Lung (tissue), 12 donors: Measurements from ENCODE around the gene OMP. TPM values are rescaled to one million over a fixed set of nuclear protein-coding genes. Genes with fewer than 3 reads are reported as not detected.
A peak's percentile ranks its signal among the peaks of the same experiment; 100 is the strongest.

Experiments
- ATAC-seq: fragments of 200-7000 bp; cut with Tn5 transposase; one replicate; pipeline ENCODE4 v1.9.1; 2020; ENCODE audit warnings: moderate number of reproducible peaks; ENCODE audit not compliant: insufficient read depth, low FRiP score
- DNase-seq, 3 donors: peaks; one replicate each; pipeline ENCODE4 v3.0.0-alpha.2; 2013 to 2017
- H3K27ac ChIP-seq, 2 donors: one replicate each; pipeline ENCODE4 v1.5.1; 2013; ENCODE audit warnings: mild to moderate bottlenecking in 2 of 2, moderate library complexity in 2 of 2, control low read depth in 1 of 2, inconsistent platforms in 1 of 2, low read depth in 1 of 2, low read length in 1 of 2
- H3K27me3 ChIP-seq, 3 donors: one replicate each; pipeline ENCODE4 v1.5.1; 2013; ENCODE audit warnings: low read length in 2 of 3; ENCODE audit not compliant: control insufficient read depth in 3 of 3, insufficient read depth in 3 of 3
- H3K36me3 ChIP-seq, 4 donors: one replicate each; pipeline ENCODE4 v1.5.1; 2013; ENCODE audit warnings: low read length in 4 of 4, mild to moderate bottlenecking in 1 of 4, moderate library complexity in 1 of 4; ENCODE audit not compliant: control insufficient read depth in 4 of 4, insufficient read depth in 4 of 4
- H3K4me1 ChIP-seq, 5 donors: one replicate each; pipeline ENCODE4 v1.5.1; 2013; ENCODE audit warnings: low read length in 5 of 5, mild to moderate bottlenecking in 2 of 5, moderate library complexity in 1 of 5; ENCODE audit not compliant: control insufficient read depth in 5 of 5, insufficient read depth in 5 of 5
- H3K4me3 ChIP-seq: one replicate; pipeline ENCODE4 v1.5.1; 2013; ENCODE audit warnings: mild to moderate bottlenecking, control low read depth, moderate library complexity
- H3K9ac ChIP-seq, 2 donors: one replicate each; pipeline ENCODE4 v1.5.1; 2013; ENCODE audit warnings: low read length in 2 of 2, control low read depth in 1 of 2; ENCODE audit not compliant: insufficient read depth in 1 of 2
- H3K9me3 ChIP-seq, 4 donors: one replicate each; pipeline ENCODE4 v1.5.1; 2013; ENCODE audit warnings: low read length in 3 of 4, mild to moderate bottlenecking in 1 of 4, moderate library complexity in 1 of 4; ENCODE audit not compliant: control insufficient read depth in 4 of 4, insufficient read depth in 3 of 4
- CTCF ChIP-seq: IDR thresholded peaks from 2 replicates; pipeline ENCODE4 v1.5.1; 2012; ENCODE audit warnings: mild to moderate bottlenecking; ENCODE audit errors: control extremely low read depth, extremely low read depth
- WGBS, 2 donors: extraction: QIAGEN DNeasy Blood & Tissue Kit; methylation state at CpG; one replicate each; pipeline ENCODE4 v1.1.7; 2013; 5-methylcytosine and 5-hydroxymethylcytosine counted together
- polyA plus RNA-seq, 2 donors: library from polyadenylated mRNA; stranded (reverse); fragments of 200-250 nt; gene quantifications; one replicate each; pipeline ENCODE4 v1.2.1, GENCODE V29; 2013
- total RNA-seq, 2 donors: library from RNA; depleted of rRNA in 1 of 2; stranded (reverse); fragments of >200 nt in 1 of 2; gene quantifications; one replicate each; pipeline ENCODE4 v1.2.1, GENCODE V29; 2014 to 2021
- donor health status: control.
- donor health status: control.
- donor health status: Bipolar disorder and iron deficiency.
- donor health status: healthy.
- donor health status: DM: yes; HTN: yes; CAD: no.

Gene OMP
- total and polyA plus RNA-seq, 4 donors, result 0.37 to 0.74 (median 0.61) TPM; not detected in 1

DNA sequence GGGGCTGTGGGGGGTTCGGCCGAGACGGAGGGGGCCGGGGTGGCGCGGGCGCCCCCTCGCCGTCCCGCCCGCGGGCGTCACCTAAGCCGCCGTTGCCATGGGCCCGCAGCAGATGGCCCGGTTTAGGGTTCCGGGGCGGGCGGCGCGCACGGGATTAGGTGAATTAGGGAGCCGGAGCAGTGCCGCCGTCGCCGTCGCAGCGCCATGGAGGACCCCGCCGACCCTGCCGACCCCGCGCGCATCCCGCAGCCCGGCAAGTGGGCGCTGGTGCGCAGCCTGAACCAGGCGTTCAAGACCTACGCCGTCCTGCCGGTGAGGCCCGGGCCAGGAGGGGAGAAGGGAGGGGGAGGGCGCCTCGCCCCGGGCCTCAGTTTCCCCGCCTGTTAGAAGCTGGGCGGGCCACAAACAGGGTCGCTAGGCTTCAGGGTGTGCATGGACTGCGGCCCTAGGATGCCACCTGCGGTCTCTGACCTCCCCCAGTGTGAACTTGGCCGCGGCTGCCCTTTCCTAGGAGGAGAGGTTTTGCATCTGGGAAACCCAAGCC, 35.5 kb downstream of the OMP start:
- H3K27me3 ChIP-seq, result peaks cover 0 to 25% (median 20%) of the 10 kb centered on the region in 3 donors
- ATAC-seq, result no peak
- WGBS, 2 donors, result 37 to 46% methylated on average over 43 to 55 of the region's 55 CpGs
- H3K9me3 ChIP-seq, result no peaks in the 10 kb centered on the region
- TF ChIP-seq CTCF, result no peak
- no peak overlapping the region for H3K9ac ChIP-seq
- H3K36me3 ChIP-seq, result no peaks in the 10 kb centered on the region
- no peak overlapping the region for H3K4me3 ChIP-seq
- peaks cover 0 to 13% (median 7%) of the 10 kb centered on the region in 5 donors for H3K4me1 ChIP-seq
- no peak overlapping the region for H3K27ac ChIP-seq
- DNase-seq, result no peak

DNA sequence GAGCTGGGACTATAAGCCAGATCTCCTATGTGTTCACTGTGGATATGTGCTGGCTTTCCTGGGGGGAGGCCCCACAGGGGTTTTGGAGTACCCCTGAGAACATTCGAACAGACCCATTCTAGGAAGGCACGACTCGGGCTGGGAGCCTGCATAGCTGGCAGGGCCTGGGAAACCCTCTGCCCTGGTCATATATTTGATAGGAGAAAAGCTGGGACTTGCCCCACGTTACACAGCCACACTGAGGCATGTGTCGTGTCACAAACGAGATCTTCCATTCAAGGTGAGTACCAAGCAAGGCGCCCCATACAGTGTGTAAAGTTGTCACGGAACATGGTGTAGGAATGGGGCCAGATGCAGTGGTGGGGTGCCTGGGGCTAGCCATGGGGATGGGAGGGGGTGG, 36.6 kb downstream of the OMP start:
- H3K27me3 ChIP-seq, result peaks cover 0 to 25% (median 20%) of the 10 kb centered on the region in 3 donors
- H3K27ac ChIP-seq, result no peak overlapping the region
- H3K4me3 ChIP-seq, result no peak overlapping the region
- no peaks in the 10 kb centered on the region for H3K36me3 ChIP-seq
- 97% methylated on average over 8 of the region's 8 CpGs for WGBS, 2 donors
- H3K4me1 ChIP-seq, result peaks cover 0 to 13% (median 7%) of the 10 kb centered on the region in 5 donors
- no peak for TF ChIP-seq CTCF
- no peak overlapping the region for H3K9ac ChIP-seq
- no peak for ATAC-seq
- DNase-seq, result no peak
- no peaks in the 10 kb centered on the region for H3K9me3 ChIP-seq

DNA sequence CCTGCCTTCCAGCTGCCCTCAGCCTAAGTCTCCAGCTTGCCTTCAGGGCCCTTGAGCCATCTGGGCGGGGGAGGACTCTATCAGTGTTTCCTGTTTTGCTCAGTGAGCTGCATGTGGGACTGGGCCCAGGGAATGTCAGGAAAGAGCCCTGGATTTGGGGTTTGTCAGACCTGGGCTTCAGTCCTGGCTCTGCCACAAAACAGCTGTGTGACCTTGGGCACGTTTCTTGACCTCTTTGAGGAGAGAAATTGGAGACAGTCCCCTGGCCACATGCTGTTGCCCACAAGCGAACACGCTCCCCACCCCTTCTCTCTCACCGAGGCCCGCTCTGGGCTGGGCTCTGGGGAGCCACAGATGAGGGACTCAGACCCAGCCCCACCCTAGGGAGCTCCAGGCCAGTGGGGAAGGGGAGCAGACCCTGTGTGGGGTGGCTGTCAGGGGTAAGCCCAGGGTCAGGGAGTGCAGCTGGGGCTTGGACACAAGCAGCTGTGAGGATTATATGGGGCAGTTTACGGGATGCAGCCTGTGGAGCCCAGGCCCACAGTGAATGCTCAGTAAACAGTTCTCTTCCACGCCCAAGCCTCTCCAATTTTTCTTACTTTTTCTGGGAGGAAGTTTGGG, 37.7 kb downstream of the OMP start:
- peaks cover 0 to 13% (median 7%) of the 10 kb centered on the region in 5 donors for H3K4me1 ChIP-seq
- peak overlapping the region in 1 of 2 donors; percentile 7 for H3K27ac ChIP-seq
- no peak for TF ChIP-seq CTCF
- no peaks in the 10 kb centered on the region for H3K9me3 ChIP-seq
- no peak overlapping the region for H3K4me3 ChIP-seq
- H3K9ac ChIP-seq, result no peak overlapping the region
- peaks cover 0 to 25% (median 20%) of the 10 kb centered on the region in 3 donors for H3K27me3 ChIP-seq
- DNase-seq, result peak in 2 of 3 donors; percentile 26 to 35
- WGBS, 2 donors, result 62 to 77% methylated on average over 8 of the region's 8 CpGs
- H3K36me3 ChIP-seq, result no peaks in the 10 kb centered on the region
- ATAC-seq, result no peak
